HL-60 (cell line): ENCODE data around the gene MSRB3.

Experiments
- CTCF ChIP-seq: IDR thresholded peaks from one replicate; pipeline ENCODE4 v1.5.1; 2011; ENCODE audit warnings: low read length, control low read depth, inconsistent platforms; ENCODE audit not compliant: insufficient read depth
- POLR2AphosphoS5 ChIP-seq: IDR thresholded peaks from 2 replicates; pipeline ENCODE4 v1.6.1; 2012; ENCODE audit warnings: low read depth
- REST ChIP-seq: IDR thresholded peaks from 2 replicates; pipeline ENCODE4 v1.6.1; 2012; ENCODE audit warnings: low read depth; ENCODE audit not compliant: insufficient replicate concordance

GRCh38 chr12:65308601-65309071 is 30.2 kb downstream of the MSRB3 start:
- TF ChIP-seq CTCF = no peak
- TF ChIP-seq REST = no peak
- no peak for TF ChIP-seq POLR2AphosphoS5
